ENCODE data around the gene MEIKIN. TPM values are rescaled to one million over a fixed set of nuclear protein-coding genes. Genes with fewer than 3 reads are reported as not detected.

Gene MEIKIN
- total and polyA plus RNA-seq, 2 of the 8 experiments (the other 6 are each of a cell fraction or from before 2014, with no cell fraction given) = not detected

DNA sequence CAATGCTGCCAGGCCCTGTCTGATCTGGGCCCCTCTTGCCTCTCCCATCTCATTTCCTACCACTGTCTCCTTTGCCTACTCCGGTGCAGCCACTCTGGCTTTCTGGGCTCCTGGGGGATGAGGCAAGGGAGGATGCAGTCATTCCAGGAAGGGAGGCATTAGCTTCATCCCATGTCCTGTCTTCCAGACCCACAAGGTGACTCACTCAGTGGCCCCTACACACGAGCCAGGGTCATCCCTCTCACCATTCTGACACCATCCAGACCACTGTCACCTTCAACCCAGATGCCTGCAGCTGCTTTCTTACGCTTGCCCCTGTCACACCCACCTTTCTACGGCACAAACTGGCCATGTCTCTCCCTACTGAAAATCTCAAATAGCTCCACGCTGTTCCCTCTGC, 46.9 kb upstream of the MEIKIN start:
- H3K9ac ChIP-seq (replicated peaks in 1 of 4; ENCODE audit: extremely low read depth in 1 of 4, low read depth in 3 of 4, low read length in 3 of 4) = no peak overlapping the region
- H2AK5ac ChIP-seq (ENCODE audit: low read depth, low read length) = no peak overlapping the region
- no peak overlapping the region for H2BK12ac ChIP-seq (ENCODE audit: low read depth, low read length)
- no peak overlapping the region for H2BK15ac ChIP-seq (ENCODE audit: low read length)
- no peak overlapping the region for H4K5ac ChIP-seq (ENCODE audit: insufficient read length, low read depth, low read length)
- H3K36me3 ChIP-seq (ENCODE audit: control insufficient read depth in 2 of 4, insufficient read depth in 4 of 4, low read length in 3 of 4) = no peaks in the 10 kb centered on the region
- WGBS, 2 experiments (ENCODE audit: extremely low coverage in 1 of 2, insufficient coverage in 1 of 2, insufficient read length in 1 of 2, insufficient replicate concordance in 2 of 2, low coverage in 1 of 2, low lambda C conversion rate in 2 of 2, missing lambda C conversion rate in 1 of 2) = 79% methylated on average over 5 of the region's 5 CpGs; no CpG with 5 or more reads in 1 of the 2 experiments
- H3K4me2 ChIP-seq (ENCODE audit: insufficient read depth in 1 of 2, low read depth in 2 of 2, low read length in 2 of 2) = no peak overlapping the region
- H2BK120ac ChIP-seq (replicated peaks; ENCODE audit: low read depth, low read length) = no peak overlapping the region
- H3K4ac ChIP-seq (replicated peaks; ENCODE audit: insufficient read length, low read depth, low read length) = no peak overlapping the region
- no peak overlapping the region for H3K23ac ChIP-seq (ENCODE audit: insufficient read length)
- no peak overlapping the region for H2AFZ ChIP-seq (ENCODE audit: low read length)
- no peak overlapping the region for H3K56ac ChIP-seq (replicated peaks; ENCODE audit: insufficient read length, low read depth, low read length)
- H3K9me3 ChIP-seq (ENCODE audit: insufficient read depth in 2 of 2, low read depth in 1 of 2, low read length in 1 of 2) = no peaks in the 10 kb centered on the region
- FAIRE-seq (no peak), DNase-seq (ENCODE audit: low read depth in 1 of 2, low spot score in 2 of 2) (no peak)
- POLR2A ChIA-PET (ENCODE audit: partially characterized antibody) = no interaction called here
- H4K91ac ChIP-seq (replicated peaks; ENCODE audit: insufficient read length, low read length) = no peak overlapping the region
- H3K23me2 ChIP-seq (ENCODE audit: low read depth, low read length) = no peaks in the 10 kb centered on the region
- H3K27ac ChIP-seq (ENCODE audit: low read depth, low read length) = no peak overlapping the region
- no peaks in the 10 kb centered on the region for H3K27me3 ChIP-seq (replicated peaks in 1 of 4; ENCODE audit: control insufficient read depth in 3 of 4, extremely low read depth in 1 of 4, insufficient read depth in 3 of 4, low read length in 3 of 4)
- H3K18ac ChIP-seq (ENCODE audit: extremely low read depth, low read length) = no peak overlapping the region
- H3K79me2 ChIP-seq (ENCODE audit: control insufficient read depth in 1 of 2, insufficient read depth in 2 of 2, low read length in 2 of 2) = no peaks in the 10 kb centered on the region
- peak overlapping the region; percentile 57; the same call in 1 of the 2 replicates for H4K8ac ChIP-seq (ENCODE audit: extremely low read depth, insufficient read depth, low read length)
- peaks cover 0 to 12% (median 7%) of the 10 kb centered on the region in 4 experiments; a peak in 6 of 7 replicates for H3K4me1 ChIP-seq (replicated peaks in 1 of 4; ENCODE audit: control insufficient read depth in 3 of 4, insufficient read depth in 4 of 4, low read length in 3 of 4)
- peaks cover 0 to 2% of the 10 kb centered on the region in 2 experiments for H4K20me1 ChIP-seq (replicated peaks in 1 of 2; ENCODE audit: control insufficient read depth in 1 of 2, insufficient read depth in 2 of 2, low read length in 2 of 2)
- no peak overlapping the region for H2BK20ac ChIP-seq (ENCODE audit: low read length)
- CTCF ChIA-PET (ENCODE audit: partially characterized antibody) = interaction anchor here (0.6 to 4.3 kb wide), 7 partner anchors 9 to 391 kb away, joined by 3 to 23 read pairs (median 5); no protein-coding TSS in a partner anchor
- no peak overlapping the region for H3K4me3 ChIP-seq (ENCODE audit: extremely low read depth in 1 of 4, insufficient read depth in 2 of 4, low read depth in 3 of 4, low read length in 4 of 4)
- H2BK5ac ChIP-seq (ENCODE audit: low read depth, low read length) = no peak overlapping the region
- no peak overlapping the region for H3K14ac ChIP-seq (ENCODE audit: insufficient read length)
- no peaks in the 10 kb centered on the region for H3K79me1 ChIP-seq (ENCODE audit: low read depth, low read length)
- TF ChIP-seq KDM4A (IDR thresholded peaks at IDR 0.05; ENCODE audit: low read depth, low read length, severe bottlenecking) (no peak), SP2 (IDR thresholded peaks at IDR 0.05; ENCODE audit: low read length) (no peak), CTBP2 (IDR thresholded peaks at IDR 0.05; ENCODE audit: borderline replicate concordance, insufficient read depth, insufficient read length, low read length) (no peak)
